H1 (cell line): ENCODE results near the gene IL3.

ENCODE experiments used
- ATF3 ChIP-seq: IDR thresholded peaks from 2 replicates; pipeline ENCODE4 v1.6.1; 2011; ENCODE audit warnings: low read depth, mild to moderate bottlenecking, low read length; ENCODE audit not compliant: insufficient read depth
- JUND ChIP-seq: IDR thresholded peaks from 2 replicates; pipeline ENCODE4 v1.6.1; 2011; ENCODE audit warnings: mild to moderate bottlenecking, improper control_type of control experiment, low read length
- RFX5 ChIP-seq: IDR thresholded peaks from 2 replicates; pipeline ENCODE4 v1.6.1; 2011; ENCODE audit warnings: low read depth, low read length, improper control_type of control experiment, borderline replicate concordance
- TF ChIP-seq, protein P1 (sequence below), 3 experiments: IDR thresholded peaks; 1 replicate in 2 of 3; 2 replicates in 1 of 3; pipeline versions ENCODE4 v1.5.1 to v1.6.1; 2011; ENCODE audit warnings: low read length in 3 of 3, mild to moderate bottlenecking in 3 of 3, inconsistent platforms in 2 of 3, low read depth in 1 of 3, moderate library complexity in 1 of 3; ENCODE audit not compliant: insufficient read depth in 1 of 3; ENCODE audit errors: control extremely low read depth in 1 of 3

DNA sequence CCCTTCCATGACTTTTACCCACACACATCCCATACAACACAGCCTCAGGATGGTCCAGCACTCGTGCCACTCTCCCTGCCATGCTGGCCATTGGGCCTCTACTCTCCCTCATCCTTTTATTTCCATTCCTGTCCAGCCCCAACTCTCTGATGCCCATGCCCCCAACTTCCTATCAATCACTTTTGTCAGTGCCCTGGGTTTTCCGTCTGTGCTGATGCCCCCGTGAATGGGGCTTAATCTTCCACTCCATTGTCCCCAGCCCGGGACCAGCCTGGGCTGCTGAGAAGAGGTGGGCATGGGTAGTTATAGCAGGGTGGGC lies 36.4 kb upstream of the IL3 start:
- TF ChIP-seq, protein P1, sequence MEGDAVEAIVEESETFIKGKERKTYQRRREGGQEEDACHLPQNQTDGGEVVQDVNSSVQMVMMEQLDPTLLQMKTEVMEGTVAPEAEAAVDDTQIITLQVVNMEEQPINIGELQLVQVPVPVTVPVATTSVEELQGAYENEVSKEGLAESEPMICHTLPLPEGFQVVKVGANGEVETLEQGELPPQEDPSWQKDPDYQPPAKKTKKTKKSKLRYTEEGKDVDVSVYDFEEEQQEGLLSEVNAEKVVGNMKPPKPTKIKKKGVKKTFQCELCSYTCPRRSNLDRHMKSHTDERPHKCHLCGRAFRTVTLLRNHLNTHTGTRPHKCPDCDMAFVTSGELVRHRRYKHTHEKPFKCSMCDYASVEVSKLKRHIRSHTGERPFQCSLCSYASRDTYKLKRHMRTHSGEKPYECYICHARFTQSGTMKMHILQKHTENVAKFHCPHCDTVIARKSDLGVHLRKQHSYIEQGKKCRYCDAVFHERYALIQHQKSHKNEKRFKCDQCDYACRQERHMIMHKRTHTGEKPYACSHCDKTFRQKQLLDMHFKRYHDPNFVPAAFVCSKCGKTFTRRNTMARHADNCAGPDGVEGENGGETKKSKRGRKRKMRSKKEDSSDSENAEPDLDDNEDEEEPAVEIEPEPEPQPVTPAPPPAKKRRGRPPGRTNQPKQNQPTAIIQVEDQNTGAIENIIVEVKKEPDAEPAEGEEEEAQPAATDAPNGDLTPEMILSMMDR (IDR thresholded peaks at IDR 0.05; ENCODE audit: control extremely low read depth in 1 of 3, insufficient read depth in 1 of 3, low read depth in 1 of 3, low read length in 3 of 3): no peak
- TF ChIP-seq JUND: no peak
- no peak for TF ChIP-seq ATF3
- TF ChIP-seq RFX5: no peak
